ENCODE measurements around the gene CARD11. TPM values are rescaled to one million over a fixed set of nuclear protein-coding genes. Genes with fewer than 3 reads are reported as not detected.

CARD11 gene
- total RNA-seq, 4 donors from 2014 or later, result 0.96 to 47.5 (median 6.6) TPM

- Histone ChIP-seq H3K9me3 (peaks cover 5% of the 10 kb centered on the region in 2 donors), H3K4me1 (no peaks in the 10 kb centered on the region), H3K36me3 (no peaks in the 10 kb centered on the region), H3K27ac (no peak overlapping the region), H3K27me3 (no peaks in the 10 kb centered on the region), H3K4me3 (no peak overlapping the region)
- no peak for TF ChIP-seq CTCF (IDR thresholded peaks at IDR 0.05)
- no peak for DNase-seq
- intact Hi-C loops (cut with DNase I; ENCODE audit: low total_unique reads), result no loop called here
- in situ Hi-C loops (cut with MboI; ENCODE audit: low pct_ligation_motif_present in 1 of 4, low pct_unique_long_range_greater_than_20kb in 1 of 4, low sequenced_read_pairs in 3 of 4), result no loop called here
- 86% methylated on average over 7 of the region's 7 CpGs; no CpG with 5 or more reads in 1 of the 2 donors for WGBS, 2 donors (ENCODE audit: low coverage in 1 of 2)
Measured at GRCh38 chr7:2967253-2967652, 76.4 kb downstream of the CARD11 start.

DNA sequence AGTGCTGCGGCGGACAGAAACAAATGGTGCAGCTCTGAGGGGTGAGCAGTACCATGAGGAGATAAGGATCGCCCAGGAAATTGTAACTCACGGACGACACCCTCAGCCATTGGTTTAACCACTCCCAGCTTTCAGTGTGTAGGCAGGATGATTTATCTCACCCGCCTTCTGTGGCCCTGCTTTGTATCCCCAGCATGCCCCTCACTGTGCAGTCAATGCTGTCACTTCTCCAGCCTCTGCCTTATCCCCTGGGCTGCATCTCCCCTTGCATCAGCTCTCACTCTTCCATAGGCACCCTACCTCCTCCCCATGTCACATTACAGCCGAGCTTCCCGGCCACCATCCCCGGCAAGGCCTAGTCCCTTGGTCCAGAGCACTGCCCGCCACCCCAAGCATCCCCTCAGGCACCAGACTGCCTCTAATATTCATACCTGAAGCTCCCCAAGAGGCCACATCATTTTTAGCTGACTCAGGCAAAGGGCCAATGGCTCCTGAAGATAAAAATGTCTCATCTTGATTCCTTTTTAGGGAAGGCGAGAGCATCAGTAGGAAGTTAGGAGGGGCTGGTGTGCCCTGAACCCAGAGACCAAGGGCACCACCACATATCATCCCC is 77.1 kb downstream of the CARD11 start:
- Histone ChIP-seq H3K27ac (no peak overlapping the region), H3K9me3 (peaks cover 5% of the 10 kb centered on the region in 2 donors), H3K36me3 (no peaks in the 10 kb centered on the region), H3K4me1 (no peaks in the 10 kb centered on the region), H3K4me3 (no peak overlapping the region), H3K27me3 (no peaks in the 10 kb centered on the region)
- TF ChIP-seq EP300 (IDR thresholded peaks at IDR 0.05; ENCODE audit: low read depth), result no peak
- no peak for TF ChIP-seq POLR2AphosphoS5 (IDR thresholded peaks at IDR 0.05)
- TF ChIP-seq POLR2A (IDR thresholded peaks at IDR 0.05), result no peak
- TF ChIP-seq CTCF (IDR thresholded peaks at IDR 0.05), result no peak
- intact Hi-C loops (cut with DNase I; ENCODE audit: low total_unique reads), result no loop called here
- WGBS, 2 donors (ENCODE audit: low coverage in 1 of 2), result 83 to 90% methylated on average over 2 to 11 of the region's 11 CpGs
- DNase-seq, result no peak
- in situ Hi-C loops (cut with MboI; ENCODE audit: low pct_ligation_motif_present in 1 of 4, low pct_unique_long_range_greater_than_20kb in 1 of 4, low sequenced_read_pairs in 3 of 4), result no loop called here

- intact Hi-C loops (cut with DNase I; ENCODE audit: low total_unique reads) (no loop called here), in situ Hi-C loops (cut with MboI; ENCODE audit: low pct_ligation_motif_present in 1 of 4, low pct_unique_long_range_greater_than_20kb in 1 of 4, low sequenced_read_pairs in 3 of 4) (no loop called here)
- 55% methylated on average over 1 of the region's 1 CpG; no CpG with 5 or more reads in 1 of the 2 donors for WGBS, 2 donors (ENCODE audit: low coverage in 1 of 2)
- no peak overlapping the region for H3K4me3 ChIP-seq
- no peaks in the 10 kb centered on the region for H3K4me1 ChIP-seq
- H3K9me3 ChIP-seq, result peaks cover 5% of the 10 kb centered on the region in 2 donors
- no peaks in the 10 kb centered on the region for H3K27me3 ChIP-seq
- no peak overlapping the region for H3K27ac ChIP-seq
- TF ChIP-seq POLR2AphosphoS5 (IDR thresholded peaks at IDR 0.05), result no peak
- no peak for TF ChIP-seq CTCF (IDR thresholded peaks at IDR 0.05)
- no peak for TF ChIP-seq POLR2A (IDR thresholded peaks at IDR 0.05)
- TF ChIP-seq EP300 (IDR thresholded peaks at IDR 0.05; ENCODE audit: low read depth), result no peak
- no peak for DNase-seq
- no peaks in the 10 kb centered on the region for H3K36me3 ChIP-seq
Measured at GRCh38 chr7:2965745-2966270, 77.9 kb downstream of the CARD11 start.

GRCh38 chr7:2965301-2965700 is 78.4 kb downstream of the CARD11 start:
- WGBS, 2 donors (ENCODE audit: low coverage in 1 of 2), result 70 to 80% methylated on average over 1 of the region's 1 CpG
- Histone ChIP-seq H3K4me3 (no peak overlapping the region), H3K27me3 (no peaks in the 10 kb centered on the region), H3K9me3 (peaks cover 5% of the 10 kb centered on the region in 2 donors), H3K4me1 (no peaks in the 10 kb centered on the region), H3K27ac (no peak overlapping the region), H3K36me3 (no peaks in the 10 kb centered on the region)
- intact Hi-C loops (cut with DNase I; ENCODE audit: low total_unique reads) (no loop called here), in situ Hi-C loops (cut with MboI; ENCODE audit: low pct_ligation_motif_present in 1 of 4, low pct_unique_long_range_greater_than_20kb in 1 of 4, low sequenced_read_pairs in 3 of 4) (no loop called here)
- no peak for DNase-seq
- TF ChIP-seq POLR2A (IDR thresholded peaks at IDR 0.05) (no peak), POLR2AphosphoS5 (IDR thresholded peaks at IDR 0.05) (no peak), EP300 (IDR thresholded peaks at IDR 0.05; ENCODE audit: low read depth) (no peak), CTCF (IDR thresholded peaks at IDR 0.05) (no peak)
